A673 (cell line): ENCODE data around the gene GMPPA. TPM values are rescaled to one million over a fixed set of nuclear protein-coding genes. Genes with fewer than 3 reads are reported as not detected.

Experiments used
- Bru-seq: library from RNA; stranded (reverse); fragments of 400-500 nt; gene quantifications from one replicate; lab custom pipeline; 2021; lab: Mats Ljungman, UMichigan
- BruChase-seq, 2 experiments: library from RNA; stranded (reverse); fragments of 400-500 nt; gene quantifications; one replicate each; lab custom pipeline; 2021; lab: Mats Ljungman, UMichigan
- BruUV-seq: library from RNA; stranded (reverse); fragments of 400-500 nt; replicated peaks from 2 replicates; lab custom pipeline; 2021; lab: Mats Ljungman, UMichigan
- CTCF ChIA-PET: fragments of 300-600 bp; sonication (Branson Sonifier 250); formaldehyde crosslinking; loops from one replicate; lab custom pipeline; 2022; ENCODE audit warnings: antibody characterized with exemption; lab: Charles Lee
- POLR2A ChIA-PET: fragments of 300-600 bp; sonication (Branson Sonifier 250); formaldehyde crosslinking; loops from one replicate; lab custom pipeline; 2022; ENCODE audit warnings: antibody characterized with exemption; ENCODE audit not compliant: low non-redundant PET; lab: Charles Lee
- DNase-seq: peaks from one replicate; pipeline ENCODE4 v3.0.0-alpha.2; 2015; ENCODE audit warnings: low spot score
- H3K27ac ChIP-seq: fragments of 200-600 bp; sonication (generic); 2 replicates; pipeline ENCODE4 v1.5.1; 2016; ENCODE audit warnings: mixed run types, low read depth, mild to moderate bottlenecking, mixed read lengths, antibody characterized with exemption, low read length; ENCODE audit not compliant: poor library complexity, severe bottlenecking
- H3K27me3 ChIP-seq: fragments of 200-600 bp; sonication (generic); replicated peaks from 2 replicates; pipeline ENCODE4 v1.6.1; 2017; ENCODE audit warnings: mixed run types, low read depth, mild to moderate bottlenecking, mixed read lengths, antibody characterized with exemption, low read length; ENCODE audit not compliant: insufficient read depth, poor library complexity
- H3K36me3 ChIP-seq: fragments of 200-600 bp; sonication (generic); 2 replicates; pipeline ENCODE4 v1.6.1; 2016; ENCODE audit warnings: mixed run types, mild to moderate bottlenecking, mixed read lengths, antibody characterized with exemption, low read length; ENCODE audit not compliant: insufficient read depth, poor library complexity, severe bottlenecking
- H3K4me1 ChIP-seq: fragments of 200-600 bp; sonication (generic); 2 replicates; pipeline ENCODE4 v1.6.1; 2017; ENCODE audit warnings: mixed run types, mild to moderate bottlenecking, mixed read lengths, antibody characterized with exemption, low read length; ENCODE audit not compliant: insufficient read depth, poor library complexity, severe bottlenecking
- H3K4me3 ChIP-seq: fragments of 200-600 bp; sonication (generic); 2 replicates; pipeline ENCODE4 v1.5.1; 2016; ENCODE audit warnings: low read depth, mixed run types, mild to moderate bottlenecking, mixed read lengths, low read length; ENCODE audit not compliant: poor library complexity, severe bottlenecking
- H3K9me3 ChIP-seq: fragments of 200-600 bp; sonication (generic); 2 replicates; pipeline ENCODE4 v1.6.1; 2016; ENCODE audit warnings: mixed run types, low read depth, mild to moderate bottlenecking, mixed read lengths, antibody characterized with exemption, low read length; ENCODE audit not compliant: poor library complexity, severe bottlenecking
- CTCF ChIP-seq: fragments of 300-800, 200-600 bp; sonication (generic); conservative IDR thresholded peaks from 2 replicates; pipeline ENCODE4 v1.5.1; 2017; ENCODE audit warnings: low read depth, mild to moderate bottlenecking, antibody characterized with exemption, low read length, moderate library complexity, mixed read lengths
- EZH2 ChIP-seq: fragments of 200-600 bp; sonication (generic); IDR thresholded peaks from 2 replicates; pipeline ENCODE4 v1.6.1; 2017; ENCODE audit warnings: borderline replicate concordance, low read depth, mild to moderate bottlenecking, mixed read lengths, antibody characterized with exemption, low read length; ENCODE audit not compliant: poor library complexity, severe bottlenecking
- intact Hi-C: fragments of 100-400 bp; cut with micrococcal nuclease; formaldehyde crosslinking; loops from one replicate; pipeline ENCODE4 v1.10.0; 2022; ENCODE audit not compliant: unreplicated experiment
- long read RNA-seq: library from polyadenylated mRNA; stranded (forward); transcript quantifications from one replicate; pipeline ENCODE4 v2.0.0, GENCODE V29; 2022
- total RNA-seq: library from RNA; stranded (reverse); gene quantifications from 2 replicates; pipeline ENCODE4 v1.2.3, GENCODE V29; 2021

Gene GMPPA
- 32.1 and 45.8 TPM in 2 replicates for total RNA-seq
- percentile 55 among the genes with signal in this experiment for Bru-seq, nascent RNA
- BruChase-seq, experiment 1, labeled RNA remaining after a 2-hour chase = percentile 61 among the genes with signal in this experiment
- BruChase-seq, experiment 2, labeled RNA remaining after a 6-hour chase = percentile 61 among the genes with signal in this experiment
- long read RNA-seq, transcript GMPPA-201 (13 exons, 1,544 nt) = major isoform, 46 of 100 reads
- long read RNA-seq, transcript GMPPA-203 (13 exons, 1,823 nt) = minor isoform, 5 of 100 reads
- long read RNA-seq, transcript GMPPA-204 (13 exons, 1,501 nt) = minor isoform, 15 of 100 reads
- long read RNA-seq, partial matches to known transcripts = 11 of 100 reads
- long read RNA-seq, other reads (novel, unspliced or antisense) = 18 of 100 reads

- DNase-seq = peak; percentile 99
- Histone ChIP-seq H3K27ac (peak within 1 kb of the TSS; percentile 79), H3K4me3 (peak within 1 kb of the TSS; percentile 57), H3K4me1 (peaks cover 26% of the 10 kb centered on the region), H3K27me3 (no peaks in the 10 kb centered on the region), H3K36me3 (no peaks in the 10 kb centered on the region), H3K9me3 (no peaks in the 10 kb centered on the region)
- ChIA-PET CTCF (interaction anchor here (0.5 to 6.8 kb wide), 8 partner anchors 9 to 62 kb away, joined by 3 to 101 read pairs (median 4); no protein-coding TSS in a partner anchor), POLR2A (interaction anchor here (0.6 kb wide), 1 partner anchor 12 kb away, joined by 9 read pairs; no protein-coding TSS in a partner anchor)
- intact Hi-C loops = no loop called here
- no peak for TF ChIP-seq CTCF
- no peak for TF ChIP-seq EZH2
- no TSS peak for BruUV-seq
These were observed at the start of gene GMPPA for GRCh38 chr2:219498280-219499057. Gene GMPPA (plus strand): TSS chr2:219498891. CDS start chr2:219499976, 1,085 bp downstream.

- Histone ChIP-seq H3K27me3 (no peaks in the 10 kb centered on the region), H3K36me3 (no peaks in the 10 kb centered on the region), H3K4me3 (no peak overlapping the region), H3K27ac (no peak overlapping the region), H3K9me3 (no peaks in the 10 kb centered on the region), H3K4me1 (peaks cover 10% of the 10 kb centered on the region)
- POLR2A ChIA-PET = interaction anchor here (0.6 kb wide), 1 partner anchor 16 kb away, joined by 5 read pairs; no protein-coding TSS in a partner anchor
- DNase-seq = no peak
- BruUV-seq = no TSS peak
- CTCF ChIA-PET = no interaction called here
- intact Hi-C loops = no loop called here
- TF ChIP-seq CTCF (no peak), EZH2 (no peak)
These were observed 49.1 kb upstream of the GMPPA start for GRCh38 chr2:219449609-219450008.

- ChIA-PET CTCF (no interaction called here), POLR2A (no interaction called here)
- intact Hi-C loops = no loop called here
- Histone ChIP-seq H3K9me3 (no peaks in the 10 kb centered on the region), H3K4me3 (no peak overlapping the region), H3K4me1 (peaks cover 5% of the 10 kb centered on the region), H3K27ac (no peak overlapping the region), H3K27me3 (no peaks in the 10 kb centered on the region), H3K36me3 (no peaks in the 10 kb centered on the region)
- DNase-seq = no peak
- TF ChIP-seq CTCF (no peak), EZH2 (no peak)
- no TSS peak for BruUV-seq
These were observed 46.9 kb upstream of the GMPPA start for GRCh38 chr2:219451661-219452360.
